ENCODE results near the gene DHODH.
"Not testable (repeated sequence)": the region's sequence is repeated elsewhere in the genome, so short reads cannot be mapped to it uniquely, and the experiment has no call there.

Gene DHODH

GRCh38 chr16:72054254-72054847 lies 45.8 kb downstream of the DHODH start, which contains the start of gene HP:
Gene HP, plus strand, starts transcription at chr16:72054505. Its CDS starts 148 bp downstream, at chr16:72054653.
- DNase-seq (ENCODE audit: low read depth), result not testable (repeated sequence)

DNA sequence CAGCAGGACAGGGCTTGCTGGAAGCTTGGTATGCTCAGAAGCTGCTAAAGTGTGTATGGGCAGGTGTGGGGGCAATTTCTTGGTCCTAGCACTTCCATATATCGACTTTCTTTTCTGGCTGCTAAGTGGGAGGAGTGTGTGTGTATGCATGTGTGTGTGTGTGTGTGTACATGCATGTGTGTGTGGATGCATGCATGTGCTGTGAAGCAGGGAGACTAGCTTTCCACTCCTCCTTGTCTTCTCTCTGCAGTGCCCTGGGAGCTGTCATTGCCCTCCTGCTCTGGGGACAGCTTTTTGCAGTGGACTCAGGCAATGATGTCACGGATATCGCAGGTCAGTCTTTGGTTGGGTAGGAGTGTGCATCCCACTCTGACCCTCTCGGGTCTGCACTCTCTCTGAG lies 47.4 kb downstream of the DHODH start:
- no peak for DNase-seq (ENCODE audit: low read depth)

DNA sequence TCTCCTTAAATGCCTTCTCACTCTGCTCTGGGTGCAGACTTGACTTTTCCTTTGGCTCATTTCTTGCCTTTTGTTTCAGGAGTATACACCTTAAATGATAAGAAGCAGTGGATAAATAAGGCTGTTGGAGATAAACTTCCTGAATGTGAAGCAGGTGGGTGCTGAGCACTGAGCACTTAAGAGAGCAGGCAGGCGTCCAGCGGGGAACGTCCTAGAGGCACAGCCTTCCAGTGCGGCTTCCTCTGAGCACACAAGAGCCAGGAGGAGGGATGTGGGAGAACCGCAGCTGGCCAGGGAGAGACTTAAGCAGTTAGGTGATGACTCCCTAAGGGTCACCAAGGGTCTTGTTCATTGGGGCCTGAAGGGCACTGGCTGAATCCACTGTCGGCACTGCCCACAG lies 48.8 kb downstream of the DHODH start:
- DNase-seq (ENCODE audit: low read depth), result not testable (repeated sequence)

DNA sequence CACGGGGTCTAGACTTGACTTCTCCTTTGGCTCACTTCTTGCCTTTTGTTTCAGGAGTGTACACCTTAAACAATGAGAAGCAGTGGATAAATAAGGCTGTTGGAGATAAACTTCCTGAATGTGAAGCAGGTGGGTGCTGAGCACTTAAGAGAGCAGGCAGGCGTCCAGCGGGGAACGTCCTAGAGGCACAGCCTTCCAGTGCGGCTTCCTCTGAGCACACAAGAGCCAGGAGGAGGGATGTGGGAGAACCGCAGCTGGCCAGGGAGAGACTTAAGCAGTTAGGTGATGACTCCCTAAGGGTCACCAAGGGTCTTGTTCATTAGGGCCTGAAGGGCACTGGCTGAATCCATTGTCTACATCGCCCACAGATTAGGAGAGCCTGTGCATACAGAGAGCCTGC lies 50.5 kb downstream of the DHODH start:
- DNase-seq (ENCODE audit: low read depth), result not testable (repeated sequence)

DNA sequence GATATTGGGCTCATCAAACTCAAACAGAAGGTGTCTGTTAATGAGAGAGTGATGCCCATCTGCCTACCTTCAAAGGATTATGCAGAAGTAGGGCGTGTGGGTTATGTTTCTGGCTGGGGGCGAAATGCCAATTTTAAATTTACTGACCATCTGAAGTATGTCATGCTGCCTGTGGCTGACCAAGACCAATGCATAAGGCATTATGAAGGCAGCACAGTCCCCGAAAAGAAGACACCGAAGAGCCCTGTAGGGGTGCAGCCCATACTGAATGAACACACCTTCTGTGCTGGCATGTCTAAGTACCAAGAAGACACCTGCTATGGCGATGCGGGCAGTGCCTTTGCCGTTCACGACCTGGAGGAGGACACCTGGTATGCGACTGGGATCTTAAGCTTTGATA lies 51.9 kb downstream of the DHODH start:
- DNase-seq (ENCODE audit: low read depth), result no peak

DNA sequence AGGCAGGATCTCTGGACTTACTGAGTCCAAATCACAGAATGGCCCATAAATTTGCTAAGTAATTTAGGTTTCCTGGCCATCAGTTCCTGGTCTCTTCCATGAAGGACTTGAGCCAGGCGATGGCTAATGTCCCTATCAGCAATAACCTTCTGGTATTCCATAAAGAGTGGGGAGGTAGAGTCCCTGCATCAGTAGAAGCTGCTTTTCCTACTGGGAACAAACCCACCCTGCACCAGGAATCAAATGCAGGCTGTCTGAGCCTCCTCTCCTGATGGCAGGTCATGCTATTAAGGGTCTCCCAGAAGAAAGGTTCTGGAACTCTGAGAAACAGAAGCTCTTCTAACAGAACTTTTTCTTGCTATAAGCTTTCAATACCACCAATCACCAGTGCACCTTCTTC lies 53.0 kb downstream of the DHODH start:
- no peak for DNase-seq (ENCODE audit: low read depth)

- DNase-seq (ENCODE audit: low read depth), result no peak
Observed at GRCh38 chr16:72064361-72064894, 55.9 kb downstream of the DHODH start.

DNA sequence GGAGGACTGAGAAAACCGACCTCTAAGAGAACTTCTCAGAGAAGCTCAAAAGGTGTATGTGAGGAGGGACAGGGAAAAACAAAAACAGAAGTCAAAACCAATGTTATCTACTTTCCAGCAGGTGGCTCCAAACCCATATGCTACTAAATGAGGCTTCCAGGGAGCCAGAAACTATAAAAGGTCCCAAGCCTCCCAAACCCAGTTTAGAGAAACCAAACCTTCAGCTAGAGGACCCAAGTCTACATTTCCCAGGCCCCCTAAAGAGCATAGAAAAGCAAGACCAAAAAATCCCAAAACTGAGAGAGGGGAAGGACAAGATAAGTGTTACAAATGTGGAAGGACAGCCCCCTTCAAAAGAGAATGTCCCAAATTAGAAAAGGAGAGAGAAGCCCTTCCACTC lies 58.2 kb downstream of the DHODH start:
- DNase-seq (ENCODE audit: low read depth), result no peak

- no peak for DNase-seq (ENCODE audit: low read depth)
Observed at GRCh38 chr16:72068930-72069329, 60.4 kb downstream of the DHODH start.

DNA sequence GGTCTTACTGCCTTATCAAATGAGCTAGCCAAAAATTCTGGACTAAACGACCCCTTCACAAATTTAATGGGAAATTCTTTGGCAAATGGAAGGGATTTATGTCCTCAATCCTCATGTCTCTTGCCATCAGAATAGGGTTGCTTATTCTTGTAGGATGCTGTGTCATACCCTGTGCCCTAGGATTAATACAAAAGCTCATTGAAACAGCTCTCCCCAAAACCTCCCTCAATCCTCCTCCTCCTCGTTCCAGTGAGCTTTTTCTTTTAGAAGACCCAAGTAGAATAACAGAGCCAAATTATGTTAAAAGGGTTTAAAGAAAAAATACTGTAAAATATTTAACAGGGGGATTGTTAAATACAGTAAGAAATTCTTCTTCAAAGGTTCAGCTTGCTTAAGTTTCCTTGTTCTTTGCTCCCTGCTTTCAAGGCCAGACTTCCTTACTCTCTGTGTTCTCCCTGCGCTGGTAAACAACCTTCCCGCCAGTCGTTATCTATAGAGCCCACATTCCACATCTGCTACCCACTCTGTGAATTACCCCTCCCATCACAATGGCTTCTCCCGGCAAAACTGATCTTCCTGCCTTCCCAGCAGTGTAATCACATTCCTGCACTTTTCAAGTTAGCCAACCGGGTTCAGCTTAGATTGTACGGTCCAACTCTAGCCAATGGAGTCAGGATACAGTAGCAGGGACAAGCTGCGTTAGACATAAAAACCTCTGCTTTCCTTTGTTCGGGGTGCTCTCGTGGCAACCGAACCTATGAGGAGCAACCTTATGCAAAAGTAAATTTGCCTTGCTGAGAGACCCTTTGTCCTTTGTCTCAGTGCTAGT lies 64.2 kb downstream of the DHODH start:
- no peak for DNase-seq (ENCODE audit: low read depth)

DNA sequence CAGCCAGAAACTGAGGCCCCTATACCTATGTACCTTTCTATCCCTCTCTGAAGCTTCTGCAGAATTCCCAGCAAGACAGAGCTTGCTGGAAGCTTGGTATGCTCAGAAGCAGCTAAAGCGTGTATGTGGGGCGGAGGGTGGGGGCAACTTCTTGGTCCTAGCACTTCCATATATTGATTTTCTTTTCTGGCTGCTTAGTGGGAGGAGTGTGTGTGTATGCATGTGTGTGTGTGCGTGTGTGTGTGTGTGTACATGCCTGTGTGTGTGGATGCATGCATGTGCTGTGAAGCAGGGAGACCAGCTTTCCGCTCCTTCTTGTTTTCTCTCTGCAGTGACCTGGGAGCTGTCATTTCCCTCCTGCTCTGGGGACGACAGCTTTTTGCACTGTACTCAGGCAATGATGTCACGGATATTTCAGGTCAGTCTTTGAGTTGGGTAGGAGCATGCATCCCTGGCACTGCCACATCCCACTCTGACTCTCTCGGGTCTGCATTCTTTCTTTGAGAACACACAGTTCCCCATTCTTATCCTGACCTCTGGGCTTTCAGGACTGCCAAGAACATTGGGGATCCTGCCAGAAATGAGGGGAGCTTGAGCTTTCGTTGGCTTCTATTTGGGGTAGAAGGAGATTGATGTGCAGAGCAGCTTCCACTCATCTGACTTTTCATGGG lies 65.2 kb downstream of the DHODH start:
- DNase-seq (ENCODE audit: low read depth), result no peak

- DNase-seq (ENCODE audit: low read depth), result not testable (repeated sequence)
Observed at GRCh38 chr16:72075067-72075466, 66.5 kb downstream of the DHODH start.

All from stimulated activated CD8-positive, alpha-beta memory T cell treated with anti-CD3 and anti-CD28 coated beads, Interleukin-15, amount 100 ng/mL, for 1 hour (primary cell).